Smooth muscle cell (in vitro differentiated cells): ENCODE data around the gene GPC5. TPM values are rescaled to one million over a fixed set of nuclear protein-coding genes. Genes with fewer than 3 reads are reported as not detected.

Source experiments
- DNase-seq: peaks from one replicate; lab custom pipeline; 2025; ENCODE audit not compliant: unreplicated experiment; lab: John Stamatoyannopoulos, UW
- H2AFZ ChIP-seq: fragments of 200-600 bp; sonication (generic); 2 replicates; pipeline ENCODE4 v1.6.0; 2016; ENCODE audit warnings: antibody characterized with exemption, low read depth, mild to moderate bottlenecking
- H3F3A ChIP-seq: fragments of 200-600 bp; sonication (generic); 2 replicates; pipeline ENCODE4 v1.6.0; 2017; ENCODE audit warnings: antibody characterized with exemption, low read depth
- H3K27ac ChIP-seq: fragments of 200-600 bp; sonication (generic); 2 replicates; pipeline ENCODE4 v1.5.1; 2016; ENCODE audit warnings: low read depth, mild to moderate bottlenecking
- H3K27me3 ChIP-seq: fragments of 200-600 bp; sonication (generic); 2 replicates; pipeline ENCODE4 v1.6.1; 2016; ENCODE audit warnings: low read depth, mild to moderate bottlenecking
- H3K36me3 ChIP-seq: fragments of 200-600 bp; sonication (generic); 2 replicates; pipeline ENCODE4 v1.5.1; 2016; ENCODE audit warnings: low read depth
- H3K4me1 ChIP-seq: fragments of 200-600 bp; sonication (generic); 2 replicates; pipeline ENCODE4 v1.5.1; 2016; ENCODE audit warnings: low read depth
- H3K4me2 ChIP-seq: fragments of 200-600 bp; sonication (generic); 2 replicates; pipeline ENCODE4 v1.6.0; 2016; ENCODE audit warnings: mild to moderate bottlenecking
- H3K4me3 ChIP-seq: fragments of 200-600 bp; sonication (generic); 2 replicates; pipeline ENCODE4 v1.5.1; 2016; ENCODE audit warnings: mild to moderate bottlenecking
- H3K79me2 ChIP-seq: fragments of 200-600 bp; sonication (generic); 2 replicates; pipeline ENCODE4 v1.6.0; 2016; ENCODE audit warnings: low read depth, mild to moderate bottlenecking
- H3K9ac ChIP-seq: fragments of 200-600 bp; sonication (generic); 2 replicates; pipeline ENCODE4 v1.6.0; 2016; ENCODE audit warnings: low read depth
- H3K9me3 ChIP-seq: fragments of 200-600 bp; sonication (generic); replicated peaks from 2 replicates; pipeline ENCODE4 v1.5.1; 2016; ENCODE audit warnings: low read depth
- H4K20me1 ChIP-seq: fragments of 200-600 bp; sonication (generic); 2 replicates; pipeline ENCODE4 v1.6.0; 2016; ENCODE audit warnings: low read depth
- WGBS: methylation state at CpG from one replicate; pipeline ENCODE4 v1.1.7; 2016; ENCODE audit warnings: low lambda C conversion rate; 5-methylcytosine and 5-hydroxymethylcytosine counted together
- polyA plus RNA-seq: library from polyadenylated mRNA; unstranded; fragments of >200 nt; fragmentation: Nextera tagmentation; extraction: Ambion mirVana; gene quantifications from 2 replicates; pipeline ENCODE4 v1.2.1, GENCODE V29; 2016
- total RNA-seq: library from RNA; depleted of rRNA; stranded (reverse); fragments of >200 nt; gene quantifications from 2 replicates; pipeline ENCODE4 v1.2.3, GENCODE V29; 2014
- TF ChIP-seq, protein P1 (sequence below): fragments of 200-600 bp; sonication (generic); IDR thresholded peaks from 2 replicates; pipeline ENCODE4 v1.5.1; 2017; ENCODE audit warnings: borderline replicate concordance, mild to moderate bottlenecking, antibody characterized with exemption; ENCODE audit not compliant: insufficient read depth, poor library complexity, severe bottlenecking

GPC5 gene
- total and polyA plus RNA-seq, 2 experiments from 2014 or later, result 0.99 to 1.0 TPM

GRCh38 chr13:91372911-91373310, 25.5 kb upstream of the GPC5 start:
- TF ChIP-seq, protein P1, sequence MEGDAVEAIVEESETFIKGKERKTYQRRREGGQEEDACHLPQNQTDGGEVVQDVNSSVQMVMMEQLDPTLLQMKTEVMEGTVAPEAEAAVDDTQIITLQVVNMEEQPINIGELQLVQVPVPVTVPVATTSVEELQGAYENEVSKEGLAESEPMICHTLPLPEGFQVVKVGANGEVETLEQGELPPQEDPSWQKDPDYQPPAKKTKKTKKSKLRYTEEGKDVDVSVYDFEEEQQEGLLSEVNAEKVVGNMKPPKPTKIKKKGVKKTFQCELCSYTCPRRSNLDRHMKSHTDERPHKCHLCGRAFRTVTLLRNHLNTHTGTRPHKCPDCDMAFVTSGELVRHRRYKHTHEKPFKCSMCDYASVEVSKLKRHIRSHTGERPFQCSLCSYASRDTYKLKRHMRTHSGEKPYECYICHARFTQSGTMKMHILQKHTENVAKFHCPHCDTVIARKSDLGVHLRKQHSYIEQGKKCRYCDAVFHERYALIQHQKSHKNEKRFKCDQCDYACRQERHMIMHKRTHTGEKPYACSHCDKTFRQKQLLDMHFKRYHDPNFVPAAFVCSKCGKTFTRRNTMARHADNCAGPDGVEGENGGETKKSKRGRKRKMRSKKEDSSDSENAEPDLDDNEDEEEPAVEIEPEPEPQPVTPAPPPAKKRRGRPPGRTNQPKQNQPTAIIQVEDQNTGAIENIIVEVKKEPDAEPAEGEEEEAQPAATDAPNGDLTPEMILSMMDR, result no peak
- Histone ChIP-seq H3K36me3 (no peaks in the 10 kb centered on the region), H4K20me1 (no peaks in the 10 kb centered on the region), H3K9ac (no peak overlapping the region), H3K4me3 (no peak overlapping the region), H3K27me3 (no peaks in the 10 kb centered on the region), H3K79me2 (no peaks in the 10 kb centered on the region), H2AFZ (no peak overlapping the region), H3K4me2 (no peak overlapping the region), H3F3A (no peaks in the 10 kb centered on the region), H3K4me1 (peaks cover 8% of the 10 kb centered on the region), H3K27ac (no peak overlapping the region), H3K9me3 (no peaks in the 10 kb centered on the region)
- no peak for DNase-seq
- 77% methylated on average over 3 of the region's 3 CpGs for WGBS

- TF ChIP-seq, protein P1, result peak; percentile 35
- no peak overlapping the region for H3K27ac ChIP-seq
- no peaks in the 10 kb centered on the region for H4K20me1 ChIP-seq
- H3K4me2 ChIP-seq, result no peak overlapping the region
- H3K9me3 ChIP-seq, result no peaks in the 10 kb centered on the region
- DNase-seq, result no peak
- no peak overlapping the region for H3K4me3 ChIP-seq
- WGBS, result 92% methylated on average over 4 of the region's 4 CpGs
- no peaks in the 10 kb centered on the region for H3K36me3 ChIP-seq
- H3K79me2 ChIP-seq, result no peaks in the 10 kb centered on the region
- no peak overlapping the region for H3K9ac ChIP-seq
- no peaks in the 10 kb centered on the region for H3K4me1 ChIP-seq
- no peaks in the 10 kb centered on the region for H3F3A ChIP-seq
- no peak overlapping the region for H2AFZ ChIP-seq
- no peaks in the 10 kb centered on the region for H3K27me3 ChIP-seq
These were observed 23.2 kb upstream of the GPC5 start for GRCh38 chr13:91375116-91375729.

DNA sequence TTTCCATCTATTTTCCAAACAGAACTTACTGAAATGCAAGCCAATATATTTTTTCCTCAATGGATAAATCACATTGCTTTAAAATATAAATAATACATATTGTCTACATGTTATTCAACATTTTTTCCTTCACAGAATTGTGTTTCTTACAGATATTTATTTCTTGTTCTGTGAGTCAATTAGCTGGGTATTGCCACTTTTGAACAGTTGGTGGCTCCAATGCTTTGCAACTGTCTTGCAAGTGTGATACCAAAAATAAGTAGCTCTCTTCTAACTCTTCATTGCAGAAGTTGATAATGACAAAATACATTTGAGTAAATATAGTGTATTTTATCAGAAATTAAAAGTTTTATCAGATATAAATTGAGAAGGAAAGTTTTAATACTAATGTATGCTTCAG, 17.1 kb upstream of the GPC5 start:
- H3K27me3 ChIP-seq, result peaks cover 15% of the 10 kb centered on the region
- H3K4me2 ChIP-seq, result no peak overlapping the region
- no peak overlapping the region for H3K27ac ChIP-seq
- no peak for DNase-seq
- H2AFZ ChIP-seq, result no peak overlapping the region
- no peaks in the 10 kb centered on the region for H3F3A ChIP-seq
- no peaks in the 10 kb centered on the region for H3K4me1 ChIP-seq
- no peaks in the 10 kb centered on the region for H4K20me1 ChIP-seq
- H3K79me2 ChIP-seq, result no peaks in the 10 kb centered on the region
- no peaks in the 10 kb centered on the region for H3K36me3 ChIP-seq
- H3K9me3 ChIP-seq, result no peaks in the 10 kb centered on the region
- H3K9ac ChIP-seq, result no peak overlapping the region
- TF ChIP-seq, protein P1, result peak; percentile 40
- H3K4me3 ChIP-seq, result no peak overlapping the region

DNA sequence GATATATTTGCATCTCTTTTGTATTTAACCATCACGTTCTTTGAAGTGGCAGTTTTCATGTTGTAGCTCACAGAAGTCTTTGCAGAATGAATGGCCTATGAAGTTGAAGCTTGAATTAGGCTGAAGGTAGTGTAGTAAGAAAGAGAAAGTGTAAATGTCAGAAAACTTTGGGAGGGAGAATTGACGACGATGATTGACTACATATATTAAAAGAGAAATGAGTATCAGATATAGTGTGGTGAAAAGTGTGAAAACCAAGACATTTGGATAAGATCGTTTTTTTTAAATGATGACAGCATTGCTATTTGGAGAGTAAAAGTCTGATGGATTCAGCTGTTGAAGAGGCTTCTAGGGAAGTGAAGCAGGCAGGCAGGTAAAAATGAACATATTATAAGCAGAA, 14.6 kb upstream of the GPC5 start:
- no peaks in the 10 kb centered on the region for H3K79me2 ChIP-seq
- no peak overlapping the region for H2AFZ ChIP-seq
- no peaks in the 10 kb centered on the region for H3F3A ChIP-seq
- TF ChIP-seq, protein P1, result no peak
- no peaks in the 10 kb centered on the region for H4K20me1 ChIP-seq
- no peak overlapping the region for H3K4me2 ChIP-seq
- no peaks in the 10 kb centered on the region for H3K9me3 ChIP-seq
- peaks cover 19% of the 10 kb centered on the region for H3K27me3 ChIP-seq
- no peaks in the 10 kb centered on the region for H3K36me3 ChIP-seq
- no peak overlapping the region for H3K4me3 ChIP-seq
- no peak for DNase-seq
- H3K9ac ChIP-seq, result no peak overlapping the region
- H3K4me1 ChIP-seq, result no peaks in the 10 kb centered on the region
- H3K27ac ChIP-seq, result no peak overlapping the region
- WGBS, result 83% methylated on average over 4 of the region's 4 CpGs
